ENCODE measurements around the gene CUL7.

- no peak for TF ChIP-seq CTCF (conservative IDR thresholded peaks at IDR 0.05 in 1 of 2, IDR thresholded peaks at IDR 0.05 in 1 of 2; ENCODE audit: low read depth in 1 of 2, low read length in 2 of 2)
- TF ChIP-seq EZH2 (IDR thresholded peaks at IDR 0.05; ENCODE audit: low read length, missing control alignments), result no peak
Measured at GRCh38 chr6:43016176-43016942, 37.3 kb downstream of the CUL7 start.
